ENCODE results near the gene PCDH9. TPM values are rescaled to one million over a fixed set of nuclear protein-coding genes. Genes with fewer than 3 reads are reported as not detected.

PCDH9 gene
- total and polyA plus RNA-seq, 8 donors = 0.46 to 3.8 (median 1.5) TPM

- H3K4me3 ChIP-seq = no peak overlapping the region
- FAIRE-seq = no peak
- intact Hi-C loops (cut with DNase I) = no loop called here
- DNase-seq = no peak
- no peak overlapping the region for H3K27ac ChIP-seq
- ATAC-seq = no peak
- H3K36me3 ChIP-seq = no peaks in the 10 kb centered on the region
- no peaks in the 10 kb centered on the region for H3K9me3 ChIP-seq
- no peaks in the 10 kb centered on the region for H3K27me3 ChIP-seq
- TF ChIP-seq CTCF (IDR thresholded peaks at IDR 0.05) = no peak
- WGBS, 2 donors = 71 to 75% methylated on average over 2 of the region's 2 CpGs
- no peaks in the 10 kb centered on the region for H3K4me1 ChIP-seq
Observed at GRCh38 chr13:67080351-67080750, 149.8 kb downstream of the PCDH9 start.

GRCh38 chr13:67078062-67078461 lies 152.1 kb downstream of the PCDH9 start:
- no peaks in the 10 kb centered on the region for H3K9me3 ChIP-seq
- no peaks in the 10 kb centered on the region for H3K36me3 ChIP-seq
- H3K27me3 ChIP-seq = no peaks in the 10 kb centered on the region
- FAIRE-seq = no peak
- 79 to 96% methylated on average over 5 of the region's 5 CpGs for WGBS, 2 donors
- intact Hi-C loops (cut with DNase I) = no loop called here
- no peaks in the 10 kb centered on the region for H3K4me1 ChIP-seq
- no peak for DNase-seq
- no peak for TF ChIP-seq CTCF (IDR thresholded peaks at IDR 0.05)
- no peak for ATAC-seq
- H3K27ac ChIP-seq = no peak overlapping the region
- no peak overlapping the region for H3K4me3 ChIP-seq

GRCh38 chr13:67077132-67077531 lies 153.0 kb downstream of the PCDH9 start:
- intact Hi-C loops (cut with DNase I) = no loop called here
- no peak overlapping the region for H3K4me3 ChIP-seq
- FAIRE-seq (no peak), DNase-seq (no peak), ATAC-seq (no peak)
- H3K4me1 ChIP-seq = no peaks in the 10 kb centered on the region
- H3K9me3 ChIP-seq = no peaks in the 10 kb centered on the region
- no peaks in the 10 kb centered on the region for H3K36me3 ChIP-seq
- no peak overlapping the region for H3K27ac ChIP-seq
- no peaks in the 10 kb centered on the region for H3K27me3 ChIP-seq
- no peak for TF ChIP-seq CTCF (IDR thresholded peaks at IDR 0.05)

- 81 to 92% methylated on average over 3 of the region's 3 CpGs for WGBS, 2 donors
- intact Hi-C loops (cut with DNase I) = no loop called here
- no peak overlapping the region for H3K27ac ChIP-seq
- H3K4me3 ChIP-seq = no peak overlapping the region
- no peak for DNase-seq
- no peaks in the 10 kb centered on the region for H3K27me3 ChIP-seq
- H3K36me3 ChIP-seq = no peaks in the 10 kb centered on the region
- no peak for FAIRE-seq
- TF ChIP-seq CTCF (IDR thresholded peaks at IDR 0.05) = no peak
- no peaks in the 10 kb centered on the region for H3K4me1 ChIP-seq
- no peaks in the 10 kb centered on the region for H3K9me3 ChIP-seq
- ATAC-seq = no peak
Observed at GRCh38 chr13:67076378-67076777, 153.8 kb downstream of the PCDH9 start.

GRCh38 chr13:67075239-67075638 lies 154.9 kb downstream of the PCDH9 start:
- no peak for DNase-seq
- Histone ChIP-seq H3K36me3 (no peaks in the 10 kb centered on the region), H3K4me1 (no peaks in the 10 kb centered on the region), H3K27ac (no peak overlapping the region), H3K4me3 (no peak overlapping the region), H3K27me3 (no peaks in the 10 kb centered on the region), H3K9me3 (no peaks in the 10 kb centered on the region)
- 17 to 30% methylated on average over 1 of the region's 1 CpG for WGBS, 2 donors
- no peak for TF ChIP-seq CTCF (IDR thresholded peaks at IDR 0.05)
- FAIRE-seq = no peak
- intact Hi-C loops (cut with DNase I) = no loop called here
- no peak for ATAC-seq
